Suprapubic skin (tissue), 4 donors: Measurements from ENCODE around the gene KIAA1755. TPM values are rescaled to one million over a fixed set of nuclear protein-coding genes. Genes with fewer than 3 reads are reported as not detected.

Experiments
- DNase-seq, 2 donors: peaks; one replicate each; pipeline ENCODE4 v3.0.0-alpha.2; 2019; ENCODE audit warnings: low spot score in 2 of 2
- H3K27ac ChIP-seq: fragments of 200-600 bp; sonication (generic); one replicate; pipeline ENCODE4 v1.5.1; 2019
- H3K27me3 ChIP-seq: fragments of 200-600 bp; sonication (generic); one replicate; pipeline ENCODE4 v1.5.1; 2019
- H3K36me3 ChIP-seq: fragments of 200-600 bp; sonication (generic); one replicate; pipeline ENCODE4 v1.5.1; 2019
- H3K4me1 ChIP-seq: fragments of 200-600 bp; sonication (generic); one replicate; pipeline ENCODE4 v1.5.1; 2019
- H3K4me3 ChIP-seq: fragments of 200-600 bp; sonication (generic); one replicate; pipeline ENCODE4 v1.5.1; 2019; ENCODE audit warnings: mild to moderate bottlenecking
- H3K9me3 ChIP-seq: fragments of 200-600 bp; sonication (generic); one replicate; pipeline ENCODE4 v1.5.1; 2019
- EP300 ChIP-seq: sonication (generic); formaldehyde crosslinking; IDR thresholded peaks from one replicate; pipeline ENCODE4 v1.6.1; 2017; ENCODE audit warnings: antibody characterized with exemption
- POLR2A ChIP-seq, 2 donors: fragments of 450-650 bp; IDR thresholded peaks; one replicate each; pipeline ENCODE4 v1.6.1; 2017; ENCODE audit warnings: antibody characterized with exemption in 2 of 2, mild to moderate bottlenecking in 2 of 2, moderate library complexity in 2 of 2
- POLR2AphosphoS5 ChIP-seq, 3 donors: sonication (generic); formaldehyde crosslinking; IDR thresholded peaks; one replicate each; pipeline ENCODE4 v1.6.1; 2017; ENCODE audit warnings: antibody characterized with exemption in 3 of 3
- WGBS: methylation state at CpG from one replicate; pipeline ENCODE4 v1.1.5; 2018; 5-methylcytosine and 5-hydroxymethylcytosine counted together
- total RNA-seq, 4 donors: library from RNA; depleted of rRNA; stranded (reverse); fragments of >200 nt; gene quantifications; one replicate each; pipeline ENCODE4 v1.1.0, GENCODE V29; 2016
- TF ChIP-seq, protein P1 (sequence below), 2 donors: fragments of 200-600 bp in 1 of 2; fragments of 450-650 bp in 1 of 2; sonication (generic) in 1 of 2; IDR thresholded peaks; one replicate each; pipeline ENCODE4 v1.5.1; 2016 to 2019; ENCODE audit warnings: antibody characterized with exemption in 2 of 2, mild to moderate bottlenecking in 1 of 2, moderate library complexity in 1 of 2

Gene KIAA1755
- total RNA-seq, 4 donors from 2014 or later: 1.2 to 3.3 (median 2.0) TPM; not detected in 1

DNA sequence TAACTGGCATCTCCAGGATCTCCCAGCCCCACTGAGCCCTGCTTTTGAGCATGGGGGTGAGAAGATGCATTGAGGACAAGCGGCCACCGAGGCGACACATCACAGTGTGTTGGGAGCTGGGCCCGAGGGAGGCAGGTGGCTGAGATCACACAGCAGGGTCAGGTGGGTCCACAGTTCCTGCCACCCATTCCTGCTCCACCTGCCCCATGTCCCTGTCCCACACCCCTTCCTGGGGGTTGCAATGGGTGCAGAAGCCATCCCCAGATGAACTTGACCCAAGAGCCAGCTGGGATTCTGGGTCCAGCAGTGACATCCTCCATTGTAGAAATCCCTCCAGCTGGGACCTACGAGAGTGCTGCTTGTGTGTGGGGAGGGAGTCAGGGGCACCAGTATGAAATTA, 96.5 kb downstream of the KIAA1755 start:
- peaks cover 12% of the 10 kb centered on the region for H3K4me1 ChIP-seq
- TF ChIP-seq EP300 (no peak), POLR2AphosphoS5 (IDR thresholded peaks at IDR 0.05) (no peak), POLR2A (IDR thresholded peaks at IDR 0.05) (no peak)
- TF ChIP-seq, protein P1, sequence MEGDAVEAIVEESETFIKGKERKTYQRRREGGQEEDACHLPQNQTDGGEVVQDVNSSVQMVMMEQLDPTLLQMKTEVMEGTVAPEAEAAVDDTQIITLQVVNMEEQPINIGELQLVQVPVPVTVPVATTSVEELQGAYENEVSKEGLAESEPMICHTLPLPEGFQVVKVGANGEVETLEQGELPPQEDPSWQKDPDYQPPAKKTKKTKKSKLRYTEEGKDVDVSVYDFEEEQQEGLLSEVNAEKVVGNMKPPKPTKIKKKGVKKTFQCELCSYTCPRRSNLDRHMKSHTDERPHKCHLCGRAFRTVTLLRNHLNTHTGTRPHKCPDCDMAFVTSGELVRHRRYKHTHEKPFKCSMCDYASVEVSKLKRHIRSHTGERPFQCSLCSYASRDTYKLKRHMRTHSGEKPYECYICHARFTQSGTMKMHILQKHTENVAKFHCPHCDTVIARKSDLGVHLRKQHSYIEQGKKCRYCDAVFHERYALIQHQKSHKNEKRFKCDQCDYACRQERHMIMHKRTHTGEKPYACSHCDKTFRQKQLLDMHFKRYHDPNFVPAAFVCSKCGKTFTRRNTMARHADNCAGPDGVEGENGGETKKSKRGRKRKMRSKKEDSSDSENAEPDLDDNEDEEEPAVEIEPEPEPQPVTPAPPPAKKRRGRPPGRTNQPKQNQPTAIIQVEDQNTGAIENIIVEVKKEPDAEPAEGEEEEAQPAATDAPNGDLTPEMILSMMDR (IDR thresholded peaks at IDR 0.05): no peak
- WGBS: 100% methylated on average over 2 of the region's 5 CpGs
- no peaks in the 10 kb centered on the region for H3K36me3 ChIP-seq
- no peak for DNase-seq
- no peaks in the 10 kb centered on the region for H3K27me3 ChIP-seq
- H3K27ac ChIP-seq: no peak overlapping the region
- no peaks in the 10 kb centered on the region for H3K9me3 ChIP-seq
- H3K4me3 ChIP-seq: no peak overlapping the region

DNA sequence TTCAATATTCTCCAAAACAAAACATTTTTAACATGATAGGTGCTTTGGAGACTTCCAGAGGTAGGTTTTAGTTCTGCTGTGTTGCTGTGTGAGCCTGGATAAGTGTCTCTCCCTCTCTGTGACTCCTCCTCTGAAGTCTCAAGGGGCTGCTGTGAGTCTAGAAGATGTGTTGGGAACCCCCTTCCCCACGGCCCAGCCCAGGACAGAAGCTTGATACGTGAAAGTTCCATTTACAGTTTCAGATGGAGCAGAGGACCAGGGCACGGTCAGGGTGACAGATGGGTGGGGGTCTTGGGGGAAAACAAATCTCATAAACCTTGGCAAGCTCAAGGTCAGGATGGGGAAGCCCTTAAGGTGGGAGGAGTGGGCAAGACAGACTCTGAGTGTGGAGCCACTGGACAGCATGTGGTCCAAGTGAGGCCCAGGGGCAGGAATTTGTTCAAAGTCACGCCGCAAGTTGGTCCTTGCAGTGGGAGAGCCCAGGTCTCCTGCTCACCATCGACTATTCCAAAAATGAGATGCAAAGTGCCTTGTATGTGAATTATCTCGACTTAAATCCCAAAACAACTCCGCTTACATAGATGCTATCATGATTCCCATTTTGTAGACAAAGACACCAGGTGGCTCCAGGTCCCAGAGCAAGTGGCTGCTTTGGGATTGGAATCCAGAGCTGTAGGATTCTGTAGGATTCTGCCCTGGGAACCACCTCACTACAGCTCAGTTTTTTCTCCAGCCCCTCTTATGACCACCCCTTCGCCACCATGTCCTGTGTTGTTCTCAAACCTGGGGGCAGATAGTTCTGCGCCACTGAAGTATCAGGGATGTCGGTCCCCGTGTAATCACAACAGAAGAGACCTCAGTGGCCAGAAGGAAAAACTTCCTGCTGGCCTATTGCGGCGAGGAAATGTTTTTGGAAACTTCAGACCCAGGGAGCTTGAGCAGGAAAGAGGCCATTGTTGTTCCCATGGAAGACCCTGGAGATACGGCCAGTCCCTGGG, 97.4 kb downstream of the KIAA1755 start:
- Histone ChIP-seq H3K4me3 (no peak overlapping the region), H3K36me3 (no peaks in the 10 kb centered on the region), H3K4me1 (peaks cover 10% of the 10 kb centered on the region), H3K27me3 (no peaks in the 10 kb centered on the region), H3K27ac (no peak overlapping the region), H3K9me3 (no peaks in the 10 kb centered on the region)
- TF ChIP-seq EP300: no peak
- no peak for TF ChIP-seq POLR2A (IDR thresholded peaks at IDR 0.05)
- TF ChIP-seq, protein P1 (IDR thresholded peaks at IDR 0.05): no peak
- no peak for TF ChIP-seq POLR2AphosphoS5 (IDR thresholded peaks at IDR 0.05)
- 79% methylated on average over 15 of the region's 15 CpGs for WGBS
- DNase-seq: no peak

- no peak for DNase-seq
- H3K27ac ChIP-seq: no peak overlapping the region
Measured at GRCh38 chr20:38162149-38162548, 98.4 kb downstream of the KIAA1755 start.

GRCh38 chr20:38161412-38161774, 99.1 kb downstream of the KIAA1755 start:
- no peak for TF ChIP-seq POLR2AphosphoS5 (IDR thresholded peaks at IDR 0.05)
- TF ChIP-seq, protein P1 (IDR thresholded peaks at IDR 0.05): no peak
- no peak for TF ChIP-seq EP300
- TF ChIP-seq POLR2A (IDR thresholded peaks at IDR 0.05): no peak
- Histone ChIP-seq H3K9me3 (no peaks in the 10 kb centered on the region), H3K27ac (no peak overlapping the region), H3K4me1 (peaks cover 10% of the 10 kb centered on the region), H3K27me3 (no peaks in the 10 kb centered on the region), H3K36me3 (no peaks in the 10 kb centered on the region), H3K4me3 (no peak overlapping the region)
- WGBS: 96% methylated on average over 9 of the region's 14 CpGs
- no peak for DNase-seq

More at GRCh38 chr20:38162149-38162548, 98.4 kb downstream of the KIAA1755 start:
- Histone ChIP-seq H3K4me1 (peaks cover 10% of the 10 kb centered on the region), H3K27me3 (no peaks in the 10 kb centered on the region), H3K4me3 (no peak overlapping the region), H3K9me3 (no peaks in the 10 kb centered on the region), H3K36me3 (no peaks in the 10 kb centered on the region)
- WGBS: 74% methylated on average over 2 of the region's 2 CpGs
- TF ChIP-seq EP300 (no peak), POLR2A (IDR thresholded peaks at IDR 0.05) (no peak), POLR2AphosphoS5 (IDR thresholded peaks at IDR 0.05) (no peak)

Other genes with a start within 250 kb of the KIAA1755 start
- 10 to 100 TPM; 11.2 to 24.7 (median 17.1) TPM for gene TTI1, start 227.3 kb downstream of the KIAA1755 start, total RNA-seq
- gene RPRD1B, start 227.0 kb downstream of the KIAA1755 start, total RNA-seq: 10 to 100 TPM; 24.7 to 45.6 (median 27.7) TPM
- gene TGM2, start 95.5 kb downstream of the KIAA1755 start, total RNA-seq: 1 to 10 TPM; 1.5 to 6.6 (median 3.8) TPM
- gene BPI, start 43.4 kb upstream of the KIAA1755 start, total RNA-seq: not detected
- 1 to 10 TPM in 1 of 4 donors, under 1 TPM in 1, not detected in 2; 0.38 to 6.2 TPM for gene LBP, start 85.7 kb upstream of the KIAA1755 start, total RNA-seq
- gene SNHG17, start 174.6 kb upstream of the KIAA1755 start, total RNA-seq: 10 to 100 TPM; 45.6 to 72.5 (median 57.9) TPM
- 10 to 100 TPM; 34.4 to 86.7 (median 44.2) TPM for gene RALGAPB, start 212.1 kb upstream of the KIAA1755 start, total RNA-seq